HG02852 (cell line): ENCODE results near the gene PFDN1.
A peak's percentile ranks its signal among the peaks of the same experiment; 100 is the strongest.

Source experiments
- ATAC-seq: cut with Tn5 transposase; IDR thresholded peaks from one replicate; pipeline ENCODE4 v1.9.1; 2021; ENCODE audit warnings: mild to moderate bottlenecking, moderate library complexity; ENCODE audit not compliant: unreplicated experiment

The PFDN1 gene

DNA sequence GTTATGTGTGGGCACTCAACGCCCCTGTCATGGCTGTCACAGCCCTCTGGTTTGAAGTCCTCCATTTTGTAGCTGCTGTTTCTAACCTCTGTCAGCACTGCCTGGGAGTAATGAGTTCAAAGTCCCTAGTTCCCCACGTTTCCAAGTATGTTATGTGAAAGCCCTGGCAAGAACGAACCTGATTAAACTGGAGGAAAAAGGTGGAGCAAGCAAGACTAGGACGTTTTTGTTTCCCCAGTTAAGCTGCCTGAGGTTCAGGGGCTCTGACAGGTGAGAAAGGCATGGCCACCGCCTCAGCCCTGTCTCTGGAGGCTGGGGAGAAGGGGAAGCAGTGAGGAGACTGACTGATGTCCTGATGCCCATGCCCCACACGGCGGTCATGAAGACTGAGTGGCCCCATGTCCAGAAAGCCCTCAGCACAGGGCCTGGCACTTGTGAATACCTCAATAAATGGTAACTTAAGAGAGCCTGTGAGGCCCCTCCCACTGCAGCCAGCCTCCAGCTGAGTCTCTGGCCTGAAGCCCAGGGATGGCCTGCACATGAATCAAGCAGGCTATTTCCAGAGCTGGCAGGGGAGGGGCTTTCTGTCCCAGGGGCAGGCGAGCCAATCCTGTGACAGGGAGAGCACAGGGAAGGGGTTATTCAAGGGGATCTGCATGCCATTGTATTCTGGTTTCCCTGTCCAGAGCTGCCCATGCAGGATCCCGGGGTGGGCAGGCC, 61.8 kb downstream of the PFDN1 start:
- ATAC-seq = no peak

DNA sequence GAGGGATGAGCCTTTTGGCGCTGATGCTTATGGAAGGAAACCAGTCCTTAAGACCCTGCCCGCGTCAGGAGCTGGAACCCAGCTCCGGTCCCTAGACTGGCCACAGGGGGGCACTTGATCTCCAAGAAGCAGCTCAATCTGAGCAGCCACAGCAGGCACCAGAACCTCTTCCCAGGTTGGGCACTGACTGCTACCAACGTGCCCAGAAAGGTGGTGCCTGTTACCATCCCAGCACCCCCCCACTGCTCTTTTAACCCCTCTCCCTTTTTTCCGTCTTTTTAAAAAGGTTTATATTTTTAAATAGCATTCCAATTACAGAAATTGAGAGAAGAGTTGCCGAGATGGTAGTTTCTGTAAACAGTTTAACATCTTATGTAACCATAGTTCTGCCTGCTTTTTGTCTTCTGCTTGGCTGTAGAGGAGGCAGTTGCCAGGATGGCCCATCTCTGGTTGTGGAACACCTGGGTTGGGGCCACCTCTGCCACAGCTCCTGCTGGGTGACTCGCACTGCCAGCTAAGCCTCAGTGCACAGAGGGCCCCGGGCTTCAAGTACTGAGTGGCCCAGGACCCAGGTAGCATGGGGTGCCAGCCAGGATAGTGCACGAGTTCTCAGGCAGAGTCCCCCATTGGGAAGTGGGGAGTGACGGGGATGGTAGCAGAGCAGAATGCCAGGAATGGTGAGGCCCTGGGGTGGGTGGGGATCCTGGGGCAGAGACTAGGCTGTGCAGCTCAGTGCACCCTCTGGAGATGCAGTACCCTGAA, 62.8 kb downstream of the PFDN1 start:
- ATAC-seq = peak; percentile 49

DNA sequence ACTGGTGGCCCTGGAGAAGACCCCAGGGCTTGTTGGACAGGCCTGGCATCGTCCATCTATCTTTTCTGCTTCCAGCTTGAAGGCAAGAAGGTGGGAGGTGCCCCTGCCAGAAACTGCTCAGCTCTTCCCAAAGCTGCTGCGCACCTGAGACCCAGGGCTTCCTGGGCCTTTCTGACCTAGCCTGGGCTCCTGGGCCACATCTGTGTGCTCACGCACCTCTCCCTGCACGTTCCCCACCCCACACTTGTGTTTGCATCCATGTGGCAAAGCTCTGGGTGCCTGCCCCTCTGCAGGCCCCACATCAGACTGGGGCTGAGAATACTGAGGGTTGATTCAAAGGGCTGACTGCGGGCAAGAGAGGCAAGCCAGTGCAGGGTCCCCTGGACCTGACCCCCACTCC, 63.4 kb downstream of the PFDN1 start:
- ATAC-seq = no peak

DNA sequence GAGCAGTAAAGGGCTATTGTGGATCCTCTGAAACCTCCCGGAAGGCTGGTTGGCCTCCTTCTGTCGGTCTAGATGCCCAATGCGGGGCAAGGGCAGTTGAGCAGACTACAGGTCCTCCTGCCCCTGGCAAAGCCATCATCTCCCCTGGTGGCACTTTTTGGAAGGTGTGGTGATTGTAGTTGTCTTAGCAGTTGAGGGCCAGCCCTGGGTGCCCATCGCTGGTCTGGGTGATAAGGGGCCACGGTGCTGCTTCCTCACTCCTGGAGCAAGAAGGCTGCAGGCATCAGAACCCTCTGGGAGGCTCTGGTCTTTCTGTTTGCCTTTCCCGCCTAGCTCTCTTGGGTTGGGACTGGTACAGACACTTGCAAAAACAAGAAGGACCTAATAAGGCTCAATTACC, 64.1 kb downstream of the PFDN1 start:
- no peak for ATAC-seq

DNA sequence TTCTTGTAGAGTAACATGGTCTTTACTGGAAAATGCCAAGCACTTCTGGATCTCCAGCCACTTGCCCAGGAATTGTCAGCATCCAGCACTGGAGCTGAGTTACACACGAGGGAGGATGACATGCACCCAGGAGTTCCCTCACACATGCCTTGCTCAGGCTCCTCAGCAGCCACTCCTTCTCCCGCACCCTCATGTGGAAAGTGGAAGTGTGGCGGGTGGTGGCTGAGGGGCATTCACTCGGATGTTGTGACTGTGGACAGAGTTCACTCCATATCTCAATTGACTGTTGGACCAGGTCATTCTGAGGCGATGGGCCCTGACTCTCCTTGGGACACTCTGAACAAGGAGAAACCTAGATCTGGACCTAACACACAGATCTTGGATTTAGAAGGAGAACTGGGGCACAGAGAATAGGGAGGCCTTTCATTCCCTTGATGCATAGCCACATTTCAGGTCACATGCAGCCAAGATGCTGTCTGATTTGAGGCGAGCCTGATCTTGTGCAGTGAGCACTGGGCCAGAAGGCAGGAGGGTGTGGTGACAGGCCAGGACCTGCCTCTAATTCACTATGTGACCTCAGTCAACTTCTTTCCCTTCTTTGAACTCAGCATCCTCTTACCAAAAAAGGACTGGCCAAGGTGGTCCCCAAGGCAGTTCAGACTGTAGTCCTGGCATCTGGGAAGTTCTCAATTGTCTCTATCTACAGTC, 65.9 kb downstream of the PFDN1 start:
- no peak for ATAC-seq

DNA sequence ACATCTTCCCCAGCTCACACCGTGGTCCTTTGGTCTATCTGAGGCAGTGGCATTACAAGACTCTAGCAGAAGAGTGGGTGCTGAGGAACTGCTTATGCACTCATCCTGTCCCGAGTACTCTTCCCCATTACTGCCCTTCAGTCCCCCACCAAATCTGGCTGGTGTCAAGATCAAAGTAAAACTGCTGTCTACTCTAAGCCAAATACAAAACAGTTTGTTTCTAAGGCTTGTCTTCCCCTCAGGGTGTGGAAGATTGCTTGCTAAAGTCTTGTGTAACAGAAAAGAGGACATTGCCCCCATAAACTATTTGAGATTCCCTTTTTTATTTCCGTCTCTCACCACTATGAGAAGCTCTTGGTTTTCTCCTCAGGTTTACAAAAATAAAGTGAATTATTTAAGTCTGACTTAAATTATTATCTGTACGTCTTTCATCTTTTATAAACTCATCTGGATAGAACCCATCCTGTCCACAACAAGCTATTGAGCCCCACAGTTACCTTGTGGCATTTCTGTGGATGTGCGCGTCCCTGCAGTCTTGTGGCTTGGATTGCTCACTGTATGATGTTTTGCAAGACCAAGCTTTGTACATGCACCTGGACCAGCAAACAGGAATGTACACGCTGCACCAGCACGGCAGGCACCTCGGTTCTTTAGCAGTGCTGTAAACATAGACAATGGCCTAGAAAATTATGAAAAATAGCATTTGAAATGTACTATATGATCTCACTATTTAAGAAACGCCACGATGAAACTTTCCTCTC, 66.9 kb downstream of the PFDN1 start:
- no peak for ATAC-seq

DNA sequence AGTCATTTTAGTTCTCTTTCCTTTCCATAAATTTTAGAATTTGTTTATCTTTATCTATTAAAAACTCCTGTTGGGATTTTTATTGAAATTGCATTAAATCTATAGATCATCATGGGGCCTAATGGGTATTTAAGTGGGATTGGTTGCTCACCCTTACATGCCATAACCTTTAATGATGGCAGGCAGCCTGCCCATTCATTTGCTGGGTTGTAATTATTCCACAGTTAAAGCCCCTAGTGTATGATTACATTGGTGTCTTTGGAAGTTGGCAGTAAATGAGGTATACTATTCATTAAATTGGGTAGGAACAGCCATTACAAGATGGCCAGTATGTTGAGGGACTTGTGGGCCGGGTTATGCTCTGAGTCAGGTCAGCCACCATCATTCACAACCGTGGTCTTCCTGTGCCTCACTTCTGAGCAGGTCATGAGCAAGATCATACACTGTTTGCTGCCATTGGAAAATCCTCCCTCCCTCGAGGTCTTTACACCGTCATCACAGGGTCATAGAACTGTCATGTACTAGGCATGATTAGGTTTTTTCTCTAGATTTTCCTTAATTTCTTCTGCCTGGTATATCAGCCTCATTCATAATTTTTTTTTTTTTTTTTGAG, 68.4 kb downstream of the PFDN1 start:
- no peak for ATAC-seq

DNA sequence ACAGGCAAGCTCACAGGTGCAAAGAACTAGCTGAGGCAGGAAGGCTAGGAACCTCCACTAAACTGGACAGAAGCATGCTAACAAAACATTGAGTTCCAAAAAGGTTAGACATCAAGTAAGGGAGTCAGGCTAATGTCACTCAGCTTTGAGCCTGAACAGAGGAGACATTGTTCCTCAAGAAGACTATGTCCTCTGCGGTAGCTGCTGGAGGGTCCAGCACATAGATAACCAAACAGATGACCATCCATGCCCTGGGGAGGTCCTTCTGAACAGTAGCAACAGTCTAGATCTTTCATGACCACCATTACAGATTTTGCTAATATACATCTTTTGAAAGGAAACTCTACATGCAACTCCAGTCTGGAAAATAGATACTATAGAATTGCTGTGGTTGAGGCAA, 70.2 kb downstream of the PFDN1 start:
- no peak for ATAC-seq

DNA sequence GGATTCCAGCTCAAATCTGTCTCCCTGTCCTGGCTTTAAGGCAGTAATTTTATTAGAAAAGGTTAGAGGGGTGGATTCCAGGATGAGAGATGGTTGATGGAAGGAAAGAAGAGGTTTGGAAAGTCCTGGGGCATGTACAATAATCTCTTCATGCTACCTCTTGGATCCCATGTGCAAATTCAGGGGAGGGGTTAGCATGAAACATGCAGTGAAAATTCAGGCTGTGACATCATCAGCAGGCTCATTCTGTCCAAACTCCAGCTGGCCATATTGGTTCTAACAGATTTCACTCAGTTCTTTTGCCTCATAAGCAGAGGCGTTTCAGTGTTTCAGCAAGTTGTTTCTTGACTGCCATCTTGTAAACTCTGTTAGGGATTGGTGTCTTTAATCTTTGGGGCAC, 72.5 kb downstream of the PFDN1 start:
- ATAC-seq = no peak

DNA sequence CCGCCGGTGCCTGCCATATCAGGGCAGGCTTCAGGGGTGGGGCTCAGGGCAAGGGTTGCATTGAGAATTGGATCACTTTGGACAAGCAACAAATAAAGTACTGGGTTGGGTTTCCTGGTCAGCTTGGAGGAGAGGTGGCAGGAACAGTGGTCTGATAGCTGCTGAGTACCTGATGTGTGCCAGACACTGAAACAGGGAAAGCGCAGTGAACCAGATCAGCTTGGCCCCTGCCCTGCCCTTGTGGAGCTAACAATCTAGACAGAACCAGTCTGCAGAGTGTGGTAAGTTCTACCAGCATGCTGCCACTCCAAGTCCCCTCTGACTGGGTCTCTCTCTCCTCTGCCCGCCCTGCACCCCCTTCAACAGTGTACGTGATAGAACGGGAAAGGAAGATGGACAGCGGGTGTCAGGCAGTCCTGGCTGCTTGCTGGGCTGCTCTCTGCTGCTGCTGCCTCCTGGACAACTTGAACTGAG, 74.5 kb downstream of the PFDN1 start:
- ATAC-seq = no peak

DNA sequence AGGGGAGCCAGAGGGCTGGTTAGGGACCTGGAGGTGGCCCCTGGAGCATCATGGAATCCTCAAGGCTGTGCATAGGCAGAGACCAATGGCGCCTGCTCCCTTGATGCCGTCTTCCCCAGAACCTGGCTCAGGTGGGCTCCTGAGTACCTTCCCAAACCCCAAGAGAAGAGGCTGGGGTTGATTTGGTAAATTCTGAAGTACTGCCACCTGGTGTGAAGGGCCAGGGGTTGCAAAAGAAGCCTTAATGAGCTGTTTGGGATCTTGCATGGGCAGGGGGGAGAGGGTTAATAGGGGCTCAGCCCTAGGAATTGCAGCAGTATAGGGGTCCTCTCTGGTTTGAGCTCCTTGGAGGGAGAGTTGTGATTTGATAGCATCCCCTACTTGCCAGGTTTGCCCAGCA, 75.9 kb downstream of the PFDN1 start:
- ATAC-seq = no peak

DNA sequence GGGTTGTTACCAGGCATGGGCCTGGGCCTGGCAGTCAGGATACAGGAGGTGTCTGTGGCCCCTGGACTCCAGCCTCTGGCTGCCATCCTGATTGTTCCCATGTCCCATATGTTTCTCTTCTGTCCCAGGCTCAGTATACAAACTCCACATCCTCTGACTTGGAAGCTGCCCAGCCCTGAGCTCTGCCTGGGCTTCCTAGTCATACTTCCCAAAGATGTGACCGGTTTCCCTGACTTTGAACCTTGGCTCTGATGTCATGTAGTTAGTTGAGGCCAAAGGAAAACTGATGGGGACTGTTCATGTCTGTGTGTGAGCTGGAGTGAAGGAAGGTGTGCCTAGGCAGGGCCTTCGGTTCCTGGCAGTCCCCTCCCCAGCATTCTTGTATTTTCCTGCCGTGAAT, 77.5 kb downstream of the PFDN1 start:
- no peak for ATAC-seq

DNA sequence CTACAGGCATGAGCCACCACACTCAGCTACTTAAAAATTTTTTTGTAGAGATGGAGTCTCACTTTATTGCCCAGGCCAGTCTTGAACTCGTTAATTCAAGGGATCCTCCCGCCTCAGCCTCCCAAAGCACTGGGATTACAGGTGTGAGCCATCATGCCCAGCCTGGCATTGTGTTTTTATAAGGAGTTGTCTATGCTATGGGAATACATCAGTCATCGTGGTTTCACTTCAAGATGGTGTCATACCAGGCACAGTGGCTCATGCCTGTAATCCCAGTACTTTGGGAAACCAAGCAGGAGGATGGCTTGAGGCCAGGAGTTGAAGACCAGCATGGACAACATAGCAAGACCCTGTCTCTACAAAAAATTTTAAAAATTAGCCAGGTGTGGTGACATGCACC, 78.2 kb downstream of the PFDN1 start:
- ATAC-seq = no peak

DNA sequence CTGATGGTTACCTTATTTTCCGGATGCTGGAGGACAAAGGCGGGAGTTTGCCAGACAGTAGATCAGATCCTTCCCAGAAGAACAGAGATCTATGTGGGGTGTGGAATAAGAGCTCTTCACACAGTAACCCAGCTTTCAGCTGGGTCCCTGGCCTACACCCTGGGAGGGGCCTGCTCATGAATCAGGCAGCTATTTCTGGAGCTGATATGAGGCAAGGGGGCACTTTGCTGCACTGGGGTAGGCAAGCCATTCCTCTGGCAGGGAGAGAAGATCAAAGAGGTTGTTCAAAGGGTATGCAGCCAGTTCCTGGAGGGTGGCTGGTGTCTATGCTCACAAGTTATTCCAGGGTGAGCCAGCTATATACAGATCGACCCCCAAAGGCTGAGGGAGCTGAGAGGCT, 79.3 kb downstream of the PFDN1 start:
- ATAC-seq = no peak

DNA sequence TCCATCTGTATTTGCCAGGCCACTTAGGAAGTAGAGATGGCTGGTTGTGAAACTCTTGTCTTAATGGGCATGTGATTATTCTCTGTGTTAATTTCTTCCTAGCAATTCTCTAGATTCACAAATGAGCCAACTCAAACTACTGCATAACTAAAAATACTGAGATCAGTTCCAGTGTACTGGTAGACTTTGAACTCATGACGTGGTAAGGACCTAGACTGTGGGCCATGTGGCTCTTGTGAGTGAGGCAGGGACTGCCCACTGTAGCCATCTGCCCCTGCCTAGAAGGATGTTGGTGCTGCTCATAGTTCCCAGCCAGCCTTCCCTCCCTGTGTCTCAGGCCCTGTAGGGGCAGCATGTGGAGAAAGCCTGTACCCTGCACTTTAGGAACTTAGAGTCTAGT, 80.5 kb downstream of the PFDN1 start:
- ATAC-seq = no peak

DNA sequence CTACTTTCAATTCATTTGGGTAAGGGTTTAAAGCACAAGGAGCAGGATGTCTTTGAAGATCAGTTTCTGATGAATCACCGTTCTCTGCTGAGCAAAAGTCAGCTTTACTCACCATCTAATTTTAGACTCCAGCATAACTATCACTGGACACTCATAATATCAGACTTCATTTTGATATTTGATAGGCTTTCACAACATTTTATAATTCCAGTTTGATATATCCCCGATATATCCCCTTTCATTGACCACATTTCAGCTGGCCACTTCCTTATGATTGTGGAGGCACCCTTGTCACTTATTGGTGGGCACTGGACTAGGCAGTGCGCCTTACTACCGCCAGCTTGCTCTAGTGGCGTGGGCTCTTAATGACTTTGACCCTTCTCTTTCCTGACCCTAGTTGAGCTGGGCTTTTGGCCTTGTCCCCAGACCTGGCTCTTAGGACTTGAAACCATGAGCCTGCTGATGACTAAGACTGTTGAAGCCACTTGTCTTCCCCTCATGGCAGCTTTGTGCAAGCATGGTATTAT, 81.1 kb downstream of the PFDN1 start:
- ATAC-seq = peak; percentile 44

DNA sequence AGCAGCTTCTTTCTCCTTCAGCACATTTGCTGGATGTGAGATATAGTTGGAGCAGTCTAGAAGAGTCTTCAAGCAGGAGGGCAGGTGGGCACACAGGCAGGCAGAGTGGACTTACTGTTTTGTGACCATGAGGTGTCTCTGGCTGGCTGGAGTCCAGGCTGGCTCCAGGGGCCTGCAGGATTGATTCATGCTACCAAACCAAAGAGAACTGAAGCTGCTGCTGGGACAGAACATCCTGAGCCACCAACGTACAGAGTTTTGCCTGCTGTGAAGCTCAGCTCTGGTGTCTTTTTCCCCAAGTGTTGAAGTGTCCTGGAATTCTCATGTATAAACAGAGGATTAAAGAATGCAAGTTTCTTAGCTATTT, 82.2 kb downstream of the PFDN1 start:
- no peak for ATAC-seq

DNA sequence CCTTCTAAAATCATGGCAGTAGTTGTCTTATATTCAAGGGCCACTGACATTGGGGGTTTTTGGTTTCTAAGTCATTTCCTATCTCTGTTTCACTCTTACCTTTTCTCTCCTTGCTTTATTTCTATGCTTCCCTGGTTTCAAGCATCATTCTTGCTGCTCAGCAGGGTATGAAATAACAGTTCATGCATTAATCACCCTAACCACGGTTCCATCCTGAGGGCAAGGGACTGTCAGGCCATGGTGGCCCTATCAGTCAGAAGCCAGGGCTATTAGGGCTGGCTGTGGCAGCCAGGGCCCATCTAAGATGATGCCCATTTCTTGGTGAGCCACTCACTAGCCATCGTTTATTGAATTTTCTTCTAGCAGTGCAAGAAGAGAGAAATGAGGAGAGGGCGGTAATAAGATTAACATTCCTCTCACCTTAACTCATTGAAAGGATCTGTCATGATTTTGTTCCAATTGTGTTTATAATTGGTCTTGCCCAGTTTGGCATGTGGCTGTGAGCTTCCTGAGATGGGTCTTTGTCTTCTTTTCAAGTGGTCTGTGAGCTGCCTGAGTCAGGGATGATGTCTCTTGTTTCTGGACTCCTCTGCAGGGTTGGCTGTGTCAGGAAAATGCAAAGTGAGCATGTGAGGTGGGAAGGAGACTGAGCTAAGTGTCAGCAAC, 82.7 kb downstream of the PFDN1 start:
- ATAC-seq = peak; percentile 55

DNA sequence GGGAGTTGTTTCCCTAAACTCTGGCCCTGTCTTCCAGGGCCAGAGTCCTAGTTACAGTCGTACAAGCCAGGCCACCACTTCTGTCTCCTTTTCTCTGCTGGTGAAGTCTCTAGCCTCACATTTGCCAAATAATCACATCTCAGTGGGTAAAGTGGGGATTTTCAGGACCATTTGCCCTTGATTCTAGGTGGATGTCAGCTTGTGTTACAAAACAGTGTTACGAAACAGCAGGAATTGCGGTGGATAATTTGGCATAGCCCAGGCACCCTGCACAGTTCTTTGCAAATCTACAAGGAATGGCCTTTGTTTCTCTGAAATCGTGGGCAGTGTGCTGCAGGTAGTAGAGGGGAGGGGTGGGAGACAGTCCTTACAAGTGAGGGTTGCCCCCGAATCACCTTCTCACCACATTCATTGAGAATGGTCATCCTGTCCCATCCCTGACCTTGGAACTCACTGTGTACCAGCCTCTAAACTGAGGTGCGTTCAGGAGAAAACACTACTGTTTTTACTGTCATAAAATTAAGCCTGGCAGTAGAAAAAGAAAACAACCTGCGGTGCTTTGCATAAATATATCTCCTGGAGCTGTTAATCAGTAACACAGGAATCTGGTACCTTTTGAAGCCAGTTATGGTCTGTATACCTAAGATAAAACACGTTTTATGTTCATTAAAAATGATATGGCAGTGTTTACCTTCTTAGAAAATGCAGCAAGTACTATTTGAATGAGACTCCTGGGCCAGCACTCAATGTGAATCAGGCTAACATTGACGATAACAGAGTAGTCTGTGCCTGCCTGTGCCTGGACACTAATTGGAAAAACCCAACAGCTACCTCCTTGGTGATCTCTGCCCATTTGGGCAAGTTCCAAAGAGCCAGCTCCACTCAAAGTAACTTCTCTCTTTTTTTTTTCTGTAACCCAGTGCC, 83.6 kb downstream of the PFDN1 start:
- ATAC-seq = peak; percentile 16
